Mammary epithelial cell (primary cell): ENCODE measurements around the gene ACTBL2.

Source experiments
- EZH2 ChIP-seq: IDR thresholded peaks from 2 replicates; pipeline ENCODE4 v1.6.1; 2012; ENCODE audit warnings: low read length, inconsistent platforms, borderline replicate concordance
- TF ChIP-seq, protein P1 (sequence below), 2 donors: IDR thresholded peaks in 1 of 2; conservative IDR thresholded peaks in 1 of 2; 2 replicates each; pipeline ENCODE4 v1.5.1; 2011 to 2012; ENCODE audit warnings: inconsistent platforms in 2 of 2, low read length in 2 of 2, mild to moderate bottlenecking in 2 of 2, control low read depth in 1 of 2, low read depth in 1 of 2; ENCODE audit not compliant: insufficient read depth in 1 of 2; ENCODE audit errors: extremely low read depth in 1 of 2

DNA sequence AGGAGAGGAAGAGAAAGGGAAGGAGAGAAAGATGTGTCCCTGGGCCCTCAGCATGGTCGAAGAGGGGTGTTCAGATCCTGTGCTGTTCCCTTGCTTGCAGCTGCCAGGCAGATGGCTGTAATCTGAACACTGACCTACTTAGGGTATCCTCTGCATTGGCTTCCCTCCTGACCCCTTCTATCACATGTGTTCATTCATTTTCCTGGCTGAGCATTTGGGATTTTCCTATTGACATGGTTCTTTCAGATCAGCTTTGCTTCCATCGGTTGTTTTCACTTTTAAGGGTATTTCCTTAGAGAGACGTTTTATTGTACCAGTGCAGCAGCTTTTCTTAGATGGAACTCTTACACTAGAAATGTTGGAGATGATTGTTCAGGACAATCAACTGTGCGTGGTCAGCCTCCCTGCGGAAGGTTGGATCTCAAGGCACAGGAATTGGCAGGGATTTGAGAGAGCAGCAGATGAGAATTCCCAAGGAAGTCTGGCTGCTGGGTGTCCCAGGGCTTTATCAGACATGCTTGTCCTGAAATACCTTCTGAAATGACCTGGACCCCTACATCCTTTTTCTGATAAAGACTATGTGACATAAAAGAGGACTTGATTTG is 26.0 kb downstream of the ACTBL2 start:
- TF ChIP-seq, protein P1, sequence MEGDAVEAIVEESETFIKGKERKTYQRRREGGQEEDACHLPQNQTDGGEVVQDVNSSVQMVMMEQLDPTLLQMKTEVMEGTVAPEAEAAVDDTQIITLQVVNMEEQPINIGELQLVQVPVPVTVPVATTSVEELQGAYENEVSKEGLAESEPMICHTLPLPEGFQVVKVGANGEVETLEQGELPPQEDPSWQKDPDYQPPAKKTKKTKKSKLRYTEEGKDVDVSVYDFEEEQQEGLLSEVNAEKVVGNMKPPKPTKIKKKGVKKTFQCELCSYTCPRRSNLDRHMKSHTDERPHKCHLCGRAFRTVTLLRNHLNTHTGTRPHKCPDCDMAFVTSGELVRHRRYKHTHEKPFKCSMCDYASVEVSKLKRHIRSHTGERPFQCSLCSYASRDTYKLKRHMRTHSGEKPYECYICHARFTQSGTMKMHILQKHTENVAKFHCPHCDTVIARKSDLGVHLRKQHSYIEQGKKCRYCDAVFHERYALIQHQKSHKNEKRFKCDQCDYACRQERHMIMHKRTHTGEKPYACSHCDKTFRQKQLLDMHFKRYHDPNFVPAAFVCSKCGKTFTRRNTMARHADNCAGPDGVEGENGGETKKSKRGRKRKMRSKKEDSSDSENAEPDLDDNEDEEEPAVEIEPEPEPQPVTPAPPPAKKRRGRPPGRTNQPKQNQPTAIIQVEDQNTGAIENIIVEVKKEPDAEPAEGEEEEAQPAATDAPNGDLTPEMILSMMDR (conservative IDR thresholded peaks at IDR 0.05 in 1 of 2, IDR thresholded peaks at IDR 0.05 in 1 of 2; ENCODE audit: extremely low read depth in 1 of 2, insufficient read depth in 1 of 2, low read depth in 1 of 2, low read length in 2 of 2), result no peak
- TF ChIP-seq EZH2, result no peak
